Lower leg skin (tissue), 4 donors: Measurements from ENCODE around the gene TOX4. TPM values are rescaled to one million over a fixed set of nuclear protein-coding genes. Genes with fewer than 3 reads are reported as not detected.

Experiments
- DNase-seq, 2 donors: peaks; one replicate each; pipeline ENCODE4 v3.0.0-alpha.2; 2019; ENCODE audit warnings: low spot score in 2 of 2
- H3K4me3 ChIP-seq: fragments of 200-600 bp; sonication (generic); 2 replicates; pipeline ENCODE4 v1.5.1; 2017; ENCODE audit warnings: mild to moderate bottlenecking, low read depth; ENCODE audit not compliant: poor library complexity, severe bottlenecking
- CTCF ChIP-seq, 3 donors: fragments of 450-650 bp; IDR thresholded peaks; one replicate each; pipeline ENCODE4 v1.5.1; 2016; ENCODE audit warnings: antibody characterized with exemption in 3 of 3, mild to moderate bottlenecking in 3 of 3, moderate library complexity in 2 of 3
- POLR2A ChIP-seq, 2 donors: fragments of 450-650 bp; IDR thresholded peaks; one replicate each; pipeline ENCODE4 v1.6.1; 2016 to 2017; ENCODE audit warnings: antibody characterized with exemption in 2 of 2, mild to moderate bottlenecking in 1 of 2, moderate library complexity in 1 of 2
- WGBS, 2 donors: methylation state at CpG; one replicate each; pipeline ENCODE4 v1.1.5; 2018; 5-methylcytosine and 5-hydroxymethylcytosine counted together
- intact Hi-C: fragments of 100-400 bp; cut with DNase I; formaldehyde crosslinking; loops from one replicate; pipeline ENCODE4 v1.15.0; 2023; ENCODE audit warnings: low total_unique reads
- total RNA-seq, 4 donors: library from RNA; depleted of rRNA; stranded (reverse); fragments of >200 nt; gene quantifications; one replicate each; pipeline ENCODE4 v1.1.0, GENCODE V29; 2016

Gene TOX4
- total RNA-seq, 4 donors from 2014 or later, result 69.8 to 94.9 (median 75.7) TPM

- no peak for DNase-seq
- no peak for TF ChIP-seq POLR2A (IDR thresholded peaks at IDR 0.05)
- no peak for TF ChIP-seq CTCF (IDR thresholded peaks at IDR 0.05)
- WGBS, 2 donors, result 81 to 86% methylated on average over 2 of the region's 2 CpGs
- no peak overlapping the region for H3K4me3 ChIP-seq
- intact Hi-C loops, result no loop called here
These were observed 19.5 kb downstream of the TOX4 start for GRCh38 chr14:21496453-21496852.

- WGBS, 2 donors, result 53 to 57% methylated on average over 5 of the region's 5 CpGs
- H3K4me3 ChIP-seq, result no peak overlapping the region
- TF ChIP-seq CTCF (IDR thresholded peaks at IDR 0.05) (no peak), POLR2A (IDR thresholded peaks at IDR 0.05) (no peak)
- intact Hi-C loops, result no loop called here
- DNase-seq, result no peak
These were observed 21.8 kb downstream of the TOX4 start for GRCh38 chr14:21498540-21499526.

- 89 to 91% methylated on average over 5 of the region's 5 CpGs for WGBS, 2 donors
- H3K4me3 ChIP-seq, result no peak overlapping the region
- intact Hi-C loops, result loop anchor here (10.0 kb wide), 1 partner anchor 53 kb away; no protein-coding TSS in a partner anchor
- TF ChIP-seq POLR2A (IDR thresholded peaks at IDR 0.05) (no peak), CTCF (IDR thresholded peaks at IDR 0.05) (no peak)
- no peak for DNase-seq
These were observed 24.6 kb downstream of the TOX4 start for GRCh38 chr14:21501568-21501967.

- DNase-seq, result no peak
- H3K4me3 ChIP-seq, result no peak overlapping the region
- 89 to 95% methylated on average over 3 to 4 of the region's 4 CpGs for WGBS, 2 donors
- intact Hi-C loops, result loop anchor here (10.0 kb wide), 1 partner anchor 51 kb away; no protein-coding TSS in a partner anchor
- TF ChIP-seq CTCF (IDR thresholded peaks at IDR 0.05) (no peak), POLR2A (IDR thresholded peaks at IDR 0.05) (no peak)
These were observed 26.4 kb downstream of the TOX4 start for GRCh38 chr14:21503376-21503775.

- DNase-seq, result no peak
- intact Hi-C loops, result loop anchor here (10.0 kb wide), 1 partner anchor 50 kb away; no protein-coding TSS in a partner anchor
These were observed 28.1 kb downstream of the TOX4 start for GRCh38 chr14:21505012-21505553.

More at GRCh38 chr14:21505012-21505553, 28.1 kb downstream of the TOX4 start:
- no peak overlapping the region for H3K4me3 ChIP-seq
- TF ChIP-seq CTCF (IDR thresholded peaks at IDR 0.05) (no peak), POLR2A (IDR thresholded peaks at IDR 0.05) (no peak)
